ENCODE data around the gene NECTIN4.

GRCh38 chr1:161098210-161099068 lies 9.1 kb upstream of the NECTIN4 start, which contains the start of gene KLHDC9:
- TF ChIP-seq, protein P1, sequence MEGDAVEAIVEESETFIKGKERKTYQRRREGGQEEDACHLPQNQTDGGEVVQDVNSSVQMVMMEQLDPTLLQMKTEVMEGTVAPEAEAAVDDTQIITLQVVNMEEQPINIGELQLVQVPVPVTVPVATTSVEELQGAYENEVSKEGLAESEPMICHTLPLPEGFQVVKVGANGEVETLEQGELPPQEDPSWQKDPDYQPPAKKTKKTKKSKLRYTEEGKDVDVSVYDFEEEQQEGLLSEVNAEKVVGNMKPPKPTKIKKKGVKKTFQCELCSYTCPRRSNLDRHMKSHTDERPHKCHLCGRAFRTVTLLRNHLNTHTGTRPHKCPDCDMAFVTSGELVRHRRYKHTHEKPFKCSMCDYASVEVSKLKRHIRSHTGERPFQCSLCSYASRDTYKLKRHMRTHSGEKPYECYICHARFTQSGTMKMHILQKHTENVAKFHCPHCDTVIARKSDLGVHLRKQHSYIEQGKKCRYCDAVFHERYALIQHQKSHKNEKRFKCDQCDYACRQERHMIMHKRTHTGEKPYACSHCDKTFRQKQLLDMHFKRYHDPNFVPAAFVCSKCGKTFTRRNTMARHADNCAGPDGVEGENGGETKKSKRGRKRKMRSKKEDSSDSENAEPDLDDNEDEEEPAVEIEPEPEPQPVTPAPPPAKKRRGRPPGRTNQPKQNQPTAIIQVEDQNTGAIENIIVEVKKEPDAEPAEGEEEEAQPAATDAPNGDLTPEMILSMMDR (IDR thresholded peaks at IDR 0.05) = no peak
- TF ChIP-seq POLR2A (IDR thresholded peaks at IDR 0.05) (no peak), EP300 (IDR thresholded peaks at IDR 0.05) (no peak)
